Adipocyte (in vitro differentiated cells): ENCODE results near the gene SIM1.

ENCODE experiments used
- DNase-seq: peaks from one replicate; pipeline ENCODE4 v3.0.0-alpha.2; 2015; ENCODE audit warnings: low read depth
- H3K27me3 ChIP-seq: replicated peaks from 2 replicates; pipeline ENCODE4 v1.7.0; 2013; ENCODE audit warnings: mild to moderate bottlenecking, low read length, moderate library complexity; ENCODE audit not compliant: control insufficient read depth, insufficient read depth
- H3K36me3 ChIP-seq: 2 replicates; pipeline ENCODE4 v1.7.0; 2013; ENCODE audit warnings: low read length, mild to moderate bottlenecking, moderate library complexity; ENCODE audit not compliant: control insufficient read depth, insufficient read depth, severe bottlenecking
- H3K4me1 ChIP-seq: 2 replicates; pipeline ENCODE4 v1.7.0; 2013; ENCODE audit warnings: mild to moderate bottlenecking, low read length, moderate library complexity; ENCODE audit not compliant: control insufficient read depth, insufficient read depth
- H3K4me3 ChIP-seq: 2 replicates; pipeline ENCODE4 v1.7.0; 2013; ENCODE audit warnings: mild to moderate bottlenecking, low read length, moderate library complexity
- H3K9ac ChIP-seq: 2 replicates; pipeline ENCODE4 v1.7.0; 2013; ENCODE audit warnings: mild to moderate bottlenecking, low read length, moderate library complexity
- H3K9me3 ChIP-seq: 2 replicates; pipeline ENCODE4 v1.7.0; 2013; ENCODE audit warnings: mild to moderate bottlenecking, low read length, moderate library complexity; ENCODE audit not compliant: control insufficient read depth

The SIM1 gene

GRCh38 chr6:100461278-100461916, 3.3 kb downstream of the SIM1 start:
- Histone ChIP-seq H3K27me3 (peaks cover 8% of the 10 kb centered on the region), H3K9me3 (no peaks in the 10 kb centered on the region), H3K36me3 (no peaks in the 10 kb centered on the region), H3K9ac (peak overlapping the region; percentile 94), H3K4me1 (peaks cover 23% of the 10 kb centered on the region), H3K4me3 (peak overlapping the region; percentile 94)
- DNase-seq, result no peak

GRCh38 chr6:100460650-100461204, 4.0 kb downstream of the SIM1 start:
- no peak for DNase-seq
- H3K9me3 ChIP-seq, result peaks cover 2% of the 10 kb centered on the region
- H3K27me3 ChIP-seq, result peaks cover 2% of the 10 kb centered on the region
- peaks cover 18% of the 10 kb centered on the region for H3K4me1 ChIP-seq
- peak overlapping the region; percentile 94 for H3K9ac ChIP-seq
- no peaks in the 10 kb centered on the region for H3K36me3 ChIP-seq
- H3K4me3 ChIP-seq, result peak overlapping the region; percentile 94

- Histone ChIP-seq H3K9me3 (peaks cover 2% of the 10 kb centered on the region), H3K4me1 (peaks cover 15% of the 10 kb centered on the region), H3K36me3 (no peaks in the 10 kb centered on the region), H3K4me3 (peak overlapping the region; percentile 94), H3K27me3 (no peaks in the 10 kb centered on the region), H3K9ac (peak overlapping the region; percentile 57)
- no peak for DNase-seq
Observed at GRCh38 chr6:100459592-100460184, 5.0 kb downstream of the SIM1 start.

GRCh38 chr6:100458841-100459591, 5.7 kb downstream of the SIM1 start:
- Histone ChIP-seq H3K27me3 (no peaks in the 10 kb centered on the region), H3K4me3 (peak overlapping the region; percentile 54), H3K9ac (peak overlapping the region; percentile 30)

GRCh38 chr6:100457311-100457990, 7.3 kb downstream of the SIM1 start:
- no peak for DNase-seq
- Histone ChIP-seq H3K4me3 (no peak overlapping the region), H3K36me3 (no peaks in the 10 kb centered on the region), H3K9me3 (peaks cover 2% of the 10 kb centered on the region), H3K9ac (no peak overlapping the region), H3K27me3 (no peaks in the 10 kb centered on the region), H3K4me1 (peaks cover 20% of the 10 kb centered on the region)

More at GRCh38 chr6:100458841-100459591, 5.7 kb downstream of the SIM1 start:
- H3K36me3 ChIP-seq, result no peaks in the 10 kb centered on the region
- DNase-seq, result no peak
- H3K4me1 ChIP-seq, result peaks cover 15% of the 10 kb centered on the region
- H3K9me3 ChIP-seq, result peaks cover 2% of the 10 kb centered on the region

- Histone ChIP-seq H3K4me1 (peaks cover 20% of the 10 kb centered on the region), H3K27me3 (no peaks in the 10 kb centered on the region), H3K9ac (no peak overlapping the region), H3K4me3 (no peak overlapping the region), H3K36me3 (no peaks in the 10 kb centered on the region), H3K9me3 (peaks cover 2% of the 10 kb centered on the region)
- no peak for DNase-seq
Observed at GRCh38 chr6:100456908-100457235, 7.8 kb downstream of the SIM1 start.

- peaks cover 2% of the 10 kb centered on the region for H3K9me3 ChIP-seq
- H3K4me3 ChIP-seq, result no peak overlapping the region
- no peaks in the 10 kb centered on the region for H3K27me3 ChIP-seq
- H3K4me1 ChIP-seq, result peaks cover 20% of the 10 kb centered on the region
- DNase-seq, result no peak
- no peak overlapping the region for H3K9ac ChIP-seq
- peaks cover 1% of the 10 kb centered on the region for H3K36me3 ChIP-seq
Observed at GRCh38 chr6:100456141-100456907, 8.4 kb downstream of the SIM1 start.

GRCh38 chr6:100455230-100456124, 9.2 kb downstream of the SIM1 start:
- Histone ChIP-seq H3K9me3 (peaks cover 2% of the 10 kb centered on the region), H3K9ac (no peak overlapping the region), H3K27me3 (no peaks in the 10 kb centered on the region), H3K4me3 (no peak overlapping the region), H3K36me3 (peaks cover 9% of the 10 kb centered on the region), H3K4me1 (peaks cover 20% of the 10 kb centered on the region)
- no peak for DNase-seq

GRCh38 chr6:100454551-100455229, 10.0 kb downstream of the SIM1 start:
- peaks cover 12% of the 10 kb centered on the region for H3K4me1 ChIP-seq
- peaks cover 12% of the 10 kb centered on the region for H3K36me3 ChIP-seq
- no peak overlapping the region for H3K9ac ChIP-seq
- no peaks in the 10 kb centered on the region for H3K27me3 ChIP-seq
- H3K9me3 ChIP-seq, result peaks cover 2% of the 10 kb centered on the region
- DNase-seq, result no peak
- no peak overlapping the region for H3K4me3 ChIP-seq
